Neural cell (in vitro differentiated cells): ENCODE measurements around the gene INTS6. TPM values are rescaled to one million over a fixed set of nuclear protein-coding genes. Genes with fewer than 3 reads are reported as not detected.

Source experiments
- H2AFZ ChIP-seq: fragments of 200-600, 300-800 bp; sonication (generic), shearing (Covaris generic); 2 replicates; pipeline ENCODE4 v1.6.0; 2014; ENCODE audit warnings: low read depth, mild to moderate bottlenecking, antibody characterized with exemption, low read length, moderate library complexity
- H3F3A ChIP-seq: fragments of 200-600 bp; shearing (Covaris generic); 2 replicates; pipeline ENCODE4 v1.6.1; 2016; ENCODE audit warnings: mild to moderate bottlenecking, moderate library complexity, mixed read lengths, antibody characterized with exemption, low read length; ENCODE audit not compliant: insufficient read depth, poor library complexity, severe bottlenecking
- H3K27ac ChIP-seq: fragments of 200-600, 300-800 bp; sonication (generic), shearing (Covaris generic); 2 replicates; pipeline ENCODE4 v1.5.1; 2014; ENCODE audit warnings: mild to moderate bottlenecking, low read length, moderate library complexity
- H3K27me3 ChIP-seq: fragments of 300-800, 200-600 bp; sonication (generic), shearing (Covaris generic); 2 replicates; pipeline ENCODE4 v1.6.0; 2014; ENCODE audit warnings: mild to moderate bottlenecking, low read depth, low read length, moderate library complexity; ENCODE audit not compliant: insufficient read depth
- H3K36me3 ChIP-seq: fragments of 300-800, 200-600 bp; sonication (generic), shearing (Covaris generic); 2 replicates; pipeline ENCODE4 v1.5.1; 2014; ENCODE audit warnings: mild to moderate bottlenecking, antibody characterized with exemption, low read length, moderate library complexity; ENCODE audit not compliant: insufficient read depth
- H3K4me2 ChIP-seq: fragments of 300-800, 200-600 bp; sonication (generic), shearing (Covaris generic); 2 replicates; pipeline ENCODE4 v1.6.0; 2014; ENCODE audit warnings: mild to moderate bottlenecking, low read length
- H3K4me3 ChIP-seq: fragments of 300-800, 200-600 bp; sonication (generic), shearing (Covaris generic); 2 replicates; pipeline ENCODE4 v1.5.1; 2014; ENCODE audit warnings: mild to moderate bottlenecking, low read length, moderate library complexity
- H3K79me2 ChIP-seq: fragments of 200-600 bp; shearing (Covaris generic); replicated peaks from 2 replicates; pipeline ENCODE4 v1.6.0; 2014; ENCODE audit warnings: mild to moderate bottlenecking, low read length, moderate library complexity; ENCODE audit not compliant: insufficient read depth
- H3K9ac ChIP-seq: fragments of 300-800, 200-600 bp; sonication (generic), shearing (Covaris generic); 2 replicates; pipeline ENCODE4 v1.6.1; 2016; ENCODE audit warnings: mild to moderate bottlenecking, low read length, mixed read lengths
- H3K9me2 ChIP-seq: fragments of 200-600 bp; shearing (Covaris generic); 2 replicates; pipeline ENCODE4 v1.6.1; 2016; ENCODE audit warnings: mild to moderate bottlenecking, low read length, mixed read lengths; ENCODE audit not compliant: insufficient read depth
- H3K9me3 ChIP-seq: fragments of 200-600, 300-800 bp; sonication (generic), shearing (Covaris generic); 2 replicates; pipeline ENCODE4 v1.6.1; 2016; ENCODE audit warnings: mild to moderate bottlenecking, mixed run types, low read length, moderate library complexity, mixed read lengths
- H4K20me1 ChIP-seq: fragments of 200-600 bp; shearing (Covaris generic); 2 replicates; pipeline ENCODE4 v1.6.1; 2016; ENCODE audit warnings: mild to moderate bottlenecking, mixed run types; ENCODE audit not compliant: insufficient read depth
- EP300 ChIP-seq: fragments of 450-650 bp; conservative IDR thresholded peaks from 2 replicates; pipeline ENCODE4 v1.6.1; 2014; ENCODE audit warnings: antibody characterized with exemption, mild to moderate bottlenecking, moderate library complexity; ENCODE audit not compliant: poor library complexity, severe bottlenecking
- EZH2 ChIP-seq: fragments of 200-600, 300-800 bp; shearing (Covaris generic), sonication (generic); IDR thresholded peaks from 2 replicates; pipeline ENCODE4 v1.6.1; 2014; ENCODE audit warnings: antibody characterized with exemption, low read length, borderline replicate concordance, mild to moderate bottlenecking; ENCODE audit not compliant: insufficient read depth, poor library complexity, severe bottlenecking
- MXI1 ChIP-seq: fragments of 450-650 bp; conservative IDR thresholded peaks from 2 replicates; pipeline ENCODE4 v1.6.1; 2014; ENCODE audit warnings: antibody characterized with exemption, mild to moderate bottlenecking; ENCODE audit not compliant: poor library complexity, severe bottlenecking
- POLR2AphosphoS5 ChIP-seq: IDR thresholded peaks from 2 replicates; pipeline ENCODE4 v1.6.1; 2012
- RAD21 ChIP-seq: fragments of 450-650 bp; conservative IDR thresholded peaks from 2 replicates; pipeline ENCODE4 v1.6.1; 2014; ENCODE audit warnings: antibody characterized with exemption, mild to moderate bottlenecking, moderate library complexity
- SMC3 ChIP-seq: fragments of 450-650 bp; conservative IDR thresholded peaks from 2 replicates; pipeline ENCODE4 v1.6.1; 2014; ENCODE audit warnings: antibody characterized with exemption, mild to moderate bottlenecking, moderate library complexity; ENCODE audit not compliant: poor library complexity
- TAF1 ChIP-seq: IDR thresholded peaks from 2 replicates; pipeline ENCODE4 v1.6.1; 2012; ENCODE audit warnings: low read depth
- polyA plus RNA-seq: library from polyadenylated mRNA; depleted of rRNA; stranded (reverse); fragments of >200 nt; gene quantifications from 2 replicates; pipeline ENCODE4 v1.2.3, GENCODE V29; 2014
- TF ChIP-seq, protein P1 (sequence below): fragments of 450-650 bp; IDR thresholded peaks from 2 replicates; pipeline ENCODE4 v1.5.1; 2014; ENCODE audit warnings: antibody characterized with exemption, mild to moderate bottlenecking, moderate library complexity; ENCODE audit not compliant: poor library complexity, severe bottlenecking
- TF ChIP-seq, protein P2 (sequence below): IDR thresholded peaks from 2 replicates; pipeline ENCODE4 v1.6.1; 2012; ENCODE audit warnings: borderline replicate concordance

INTS6 gene
- polyA plus RNA-seq, 1 donor from 2014 or later, result 22.6 TPM

DNA sequence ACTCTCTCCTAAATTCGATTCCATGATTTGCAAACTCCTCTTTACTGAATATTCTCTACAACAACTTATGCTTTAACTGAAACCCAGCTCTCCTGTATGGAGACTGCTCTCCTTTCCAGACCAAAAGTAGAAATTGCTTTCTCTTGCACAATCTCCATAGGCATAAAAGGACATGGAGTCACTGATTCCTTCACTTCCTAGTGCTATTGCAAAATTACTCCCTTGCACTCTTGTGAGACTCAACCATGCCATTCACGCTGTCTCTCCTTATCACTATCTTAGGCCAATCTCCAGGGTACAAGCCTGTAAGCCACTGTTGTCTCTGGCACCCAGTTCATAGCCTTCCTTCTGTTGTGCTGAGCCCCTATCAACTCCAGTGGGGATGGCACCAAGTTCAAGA lies 82.7 kb downstream of the INTS6 start:
- Histone ChIP-seq H3K27ac (no peak overlapping the region), H3K27me3 (no peaks in the 10 kb centered on the region), H3K79me2 (no peaks in the 10 kb centered on the region), H2AFZ (no peak overlapping the region), H3F3A (no peaks in the 10 kb centered on the region), H3K9ac (no peak overlapping the region), H3K36me3 (peaks cover 7% of the 10 kb centered on the region), H4K20me1 (no peaks in the 10 kb centered on the region), H3K9me3 (no peaks in the 10 kb centered on the region), H3K4me2 (no peak overlapping the region), H3K4me3 (no peak overlapping the region), H3K9me2 (no peaks in the 10 kb centered on the region)
- no peak for TF ChIP-seq SMC3
- TF ChIP-seq, protein P1, sequence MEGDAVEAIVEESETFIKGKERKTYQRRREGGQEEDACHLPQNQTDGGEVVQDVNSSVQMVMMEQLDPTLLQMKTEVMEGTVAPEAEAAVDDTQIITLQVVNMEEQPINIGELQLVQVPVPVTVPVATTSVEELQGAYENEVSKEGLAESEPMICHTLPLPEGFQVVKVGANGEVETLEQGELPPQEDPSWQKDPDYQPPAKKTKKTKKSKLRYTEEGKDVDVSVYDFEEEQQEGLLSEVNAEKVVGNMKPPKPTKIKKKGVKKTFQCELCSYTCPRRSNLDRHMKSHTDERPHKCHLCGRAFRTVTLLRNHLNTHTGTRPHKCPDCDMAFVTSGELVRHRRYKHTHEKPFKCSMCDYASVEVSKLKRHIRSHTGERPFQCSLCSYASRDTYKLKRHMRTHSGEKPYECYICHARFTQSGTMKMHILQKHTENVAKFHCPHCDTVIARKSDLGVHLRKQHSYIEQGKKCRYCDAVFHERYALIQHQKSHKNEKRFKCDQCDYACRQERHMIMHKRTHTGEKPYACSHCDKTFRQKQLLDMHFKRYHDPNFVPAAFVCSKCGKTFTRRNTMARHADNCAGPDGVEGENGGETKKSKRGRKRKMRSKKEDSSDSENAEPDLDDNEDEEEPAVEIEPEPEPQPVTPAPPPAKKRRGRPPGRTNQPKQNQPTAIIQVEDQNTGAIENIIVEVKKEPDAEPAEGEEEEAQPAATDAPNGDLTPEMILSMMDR, result no peak
- no peak for TF ChIP-seq RAD21
- TF ChIP-seq TAF1, result no peak
- TF ChIP-seq EP300, result no peak
- TF ChIP-seq, protein P2, sequence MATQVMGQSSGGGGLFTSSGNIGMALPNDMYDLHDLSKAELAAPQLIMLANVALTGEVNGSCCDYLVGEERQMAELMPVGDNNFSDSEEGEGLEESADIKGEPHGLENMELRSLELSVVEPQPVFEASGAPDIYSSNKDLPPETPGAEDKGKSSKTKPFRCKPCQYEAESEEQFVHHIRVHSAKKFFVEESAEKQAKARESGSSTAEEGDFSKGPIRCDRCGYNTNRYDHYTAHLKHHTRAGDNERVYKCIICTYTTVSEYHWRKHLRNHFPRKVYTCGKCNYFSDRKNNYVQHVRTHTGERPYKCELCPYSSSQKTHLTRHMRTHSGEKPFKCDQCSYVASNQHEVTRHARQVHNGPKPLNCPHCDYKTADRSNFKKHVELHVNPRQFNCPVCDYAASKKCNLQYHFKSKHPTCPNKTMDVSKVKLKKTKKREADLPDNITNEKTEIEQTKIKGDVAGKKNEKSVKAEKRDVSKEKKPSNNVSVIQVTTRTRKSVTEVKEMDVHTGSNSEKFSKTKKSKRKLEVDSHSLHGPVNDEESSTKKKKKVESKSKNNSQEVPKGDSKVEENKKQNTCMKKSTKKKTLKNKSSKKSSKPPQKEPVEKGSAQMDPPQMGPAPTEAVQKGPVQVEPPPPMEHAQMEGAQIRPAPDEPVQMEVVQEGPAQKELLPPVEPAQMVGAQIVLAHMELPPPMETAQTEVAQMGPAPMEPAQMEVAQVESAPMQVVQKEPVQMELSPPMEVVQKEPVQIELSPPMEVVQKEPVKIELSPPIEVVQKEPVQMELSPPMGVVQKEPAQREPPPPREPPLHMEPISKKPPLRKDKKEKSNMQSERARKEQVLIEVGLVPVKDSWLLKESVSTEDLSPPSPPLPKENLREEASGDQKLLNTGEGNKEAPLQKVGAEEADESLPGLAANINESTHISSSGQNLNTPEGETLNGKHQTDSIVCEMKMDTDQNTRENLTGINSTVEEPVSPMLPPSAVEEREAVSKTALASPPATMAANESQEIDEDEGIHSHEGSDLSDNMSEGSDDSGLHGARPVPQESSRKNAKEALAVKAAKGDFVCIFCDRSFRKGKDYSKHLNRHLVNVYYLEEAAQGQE, result no peak
- no peak for TF ChIP-seq EZH2
- TF ChIP-seq MXI1, result no peak
- TF ChIP-seq POLR2AphosphoS5, result no peak

DNA sequence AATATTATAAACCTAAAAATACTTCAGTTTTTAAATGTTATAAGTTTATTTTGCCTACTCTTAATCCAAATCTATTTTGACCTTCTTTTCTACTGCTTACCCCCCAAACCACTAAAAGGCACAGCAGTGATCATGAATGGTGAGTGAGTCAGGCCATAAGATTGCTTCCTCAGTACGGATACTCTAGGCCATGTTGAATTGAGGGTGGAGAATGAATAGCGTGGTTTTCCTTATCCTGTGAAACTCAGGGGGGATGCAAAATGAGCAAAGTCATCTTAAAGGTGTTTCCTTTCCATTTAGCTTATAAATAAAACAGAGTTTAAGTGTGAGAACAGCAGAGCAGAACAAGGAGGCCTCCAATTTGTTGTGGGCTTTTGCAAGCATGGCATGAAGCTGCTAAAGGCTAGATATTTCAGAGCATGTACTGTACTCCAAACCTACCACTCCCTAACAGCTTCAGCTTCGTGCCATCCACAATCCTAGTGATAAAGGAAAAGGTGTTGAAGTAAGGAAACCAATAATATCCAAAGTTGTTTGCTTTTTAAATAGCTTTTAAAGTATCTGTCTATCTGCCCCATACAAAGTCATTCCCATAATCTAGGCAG lies 88.3 kb downstream of the INTS6 start:
- H3K4me2 ChIP-seq, result no peak overlapping the region
- TF ChIP-seq EP300 (no peak), TAF1 (no peak), EZH2 (no peak), RAD21 (no peak), SMC3 (no peak), MXI1 (no peak), POLR2AphosphoS5 (no peak)
- TF ChIP-seq, protein P2, result no peak
- TF ChIP-seq, protein P1, result no peak
- H3K27me3 ChIP-seq, result no peaks in the 10 kb centered on the region
- no peak overlapping the region for H3K27ac ChIP-seq
- no peak overlapping the region for H3K4me3 ChIP-seq
- no peak overlapping the region for H3K9ac ChIP-seq
- H3K36me3 ChIP-seq, result peaks cover 7% of the 10 kb centered on the region
- no peaks in the 10 kb centered on the region for H3K79me2 ChIP-seq
- no peaks in the 10 kb centered on the region for H4K20me1 ChIP-seq
- no peak overlapping the region for H2AFZ ChIP-seq
- no peaks in the 10 kb centered on the region for H3F3A ChIP-seq
- no peaks in the 10 kb centered on the region for H3K9me2 ChIP-seq
- H3K9me3 ChIP-seq, result no peaks in the 10 kb centered on the region
